GM21737 (cell line): ENCODE data around the gene GOSR2.
"Not testable (repeated sequence)": the region's sequence is repeated elsewhere in the genome, so short reads cannot be mapped to it uniquely, and the experiment has no call there.

Experiments
- ATAC-seq: cut with Tn5 transposase; IDR thresholded peaks from one replicate; pipeline ENCODE4 v1.9.1; 2021; ENCODE audit warnings: mild to moderate bottlenecking, moderate library complexity; ENCODE audit not compliant: unreplicated experiment

The GOSR2 gene

DNA sequence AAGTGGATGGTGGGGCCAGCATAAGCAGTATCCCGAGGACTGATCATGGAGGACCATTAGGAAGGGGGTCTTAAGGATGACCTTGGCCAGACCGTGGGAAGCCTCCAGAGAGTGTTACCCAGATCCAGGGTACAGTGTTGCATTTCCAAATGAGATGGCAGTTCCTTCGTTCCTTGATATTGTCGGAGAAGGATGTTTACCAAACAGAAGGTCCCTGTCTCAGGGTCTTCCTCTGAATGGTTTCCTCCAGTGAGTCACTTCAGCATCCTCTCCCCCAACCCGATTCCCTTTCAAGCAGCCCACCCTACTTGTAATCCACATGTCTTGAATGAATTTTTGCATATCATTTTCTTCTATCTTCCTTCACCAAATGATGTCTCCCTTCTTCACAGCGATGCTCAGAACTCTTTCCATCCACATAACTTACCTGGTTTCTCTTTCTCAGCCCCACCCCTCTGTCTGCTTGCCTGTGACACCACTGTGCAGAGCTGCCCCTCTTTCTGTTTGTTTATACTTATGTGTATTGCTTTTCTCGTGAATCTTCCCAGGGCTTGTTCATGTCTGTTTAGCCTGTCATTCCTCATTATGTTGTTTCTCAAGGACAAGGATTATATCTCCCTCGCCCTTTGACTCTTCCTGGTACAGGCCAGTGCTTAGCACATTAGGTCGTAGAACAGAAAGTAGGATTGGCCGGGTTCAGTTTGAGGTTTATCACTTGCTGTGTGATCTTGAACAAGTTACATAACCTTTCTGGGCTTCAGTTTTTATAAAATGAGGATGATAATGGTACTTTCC lies 5.7 kb downstream of the GOSR2 start:
- no peak for ATAC-seq

DNA sequence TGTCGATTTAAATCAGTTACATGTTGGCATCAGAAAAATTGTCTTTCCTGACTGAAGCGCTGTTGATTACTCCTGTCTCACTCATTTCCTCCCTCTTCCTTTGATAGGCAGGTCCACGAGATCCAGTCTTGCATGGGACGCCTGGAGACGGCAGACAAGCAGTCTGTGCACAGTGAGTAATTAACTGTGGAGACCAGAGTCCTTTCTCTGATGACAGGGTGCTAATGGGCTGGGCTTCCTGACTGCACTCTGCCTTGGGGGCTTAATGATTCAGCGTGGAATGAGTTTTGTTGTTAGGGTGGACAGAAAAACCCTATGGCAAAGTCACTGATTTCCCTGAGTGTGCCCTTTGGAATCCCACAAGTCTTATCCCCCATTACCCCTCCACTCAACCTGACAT lies 6.5 kb downstream of the GOSR2 start:
- no peak for ATAC-seq

DNA sequence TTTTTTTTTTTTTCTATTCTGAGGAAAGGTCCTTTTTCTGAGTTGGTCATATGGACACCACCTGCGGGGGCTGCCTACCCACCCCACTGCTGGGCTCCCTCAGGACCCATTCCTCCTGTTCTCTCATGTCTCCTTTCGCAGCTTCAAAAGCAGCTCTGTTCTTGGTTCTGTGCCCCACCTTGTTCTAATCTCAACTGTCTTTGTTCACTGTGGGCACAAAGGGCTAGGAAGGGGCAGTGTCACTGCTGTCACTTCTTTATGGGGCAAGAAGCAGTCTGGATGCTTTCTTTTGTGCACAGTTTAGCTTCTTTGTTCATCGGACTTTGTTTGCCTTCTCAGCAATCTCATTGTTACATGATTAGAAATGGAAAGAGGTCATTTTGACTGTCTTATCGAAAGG lies 7.1 kb downstream of the GOSR2 start:
- ATAC-seq: no peak

DNA sequence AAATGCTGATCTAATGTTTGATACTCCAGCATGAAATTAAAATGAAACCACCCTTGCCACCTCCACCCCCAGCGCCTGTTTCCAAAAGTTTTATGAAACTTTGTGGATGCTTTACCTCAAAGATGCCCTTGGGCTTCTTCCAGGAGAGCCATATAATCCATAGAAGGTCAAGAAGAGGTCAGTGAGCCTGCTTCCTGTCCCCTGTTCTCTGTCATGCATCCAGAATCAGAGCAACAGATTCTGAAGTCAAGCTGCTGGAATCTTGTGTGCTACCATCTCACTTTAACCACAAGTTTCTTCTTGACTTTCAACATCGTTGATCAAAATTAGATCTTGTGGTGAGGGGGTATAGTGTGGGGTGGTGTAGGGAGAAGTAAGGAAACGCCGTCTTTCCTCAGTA lies 8.6 kb downstream of the GOSR2 start:
- ATAC-seq: no peak

DNA sequence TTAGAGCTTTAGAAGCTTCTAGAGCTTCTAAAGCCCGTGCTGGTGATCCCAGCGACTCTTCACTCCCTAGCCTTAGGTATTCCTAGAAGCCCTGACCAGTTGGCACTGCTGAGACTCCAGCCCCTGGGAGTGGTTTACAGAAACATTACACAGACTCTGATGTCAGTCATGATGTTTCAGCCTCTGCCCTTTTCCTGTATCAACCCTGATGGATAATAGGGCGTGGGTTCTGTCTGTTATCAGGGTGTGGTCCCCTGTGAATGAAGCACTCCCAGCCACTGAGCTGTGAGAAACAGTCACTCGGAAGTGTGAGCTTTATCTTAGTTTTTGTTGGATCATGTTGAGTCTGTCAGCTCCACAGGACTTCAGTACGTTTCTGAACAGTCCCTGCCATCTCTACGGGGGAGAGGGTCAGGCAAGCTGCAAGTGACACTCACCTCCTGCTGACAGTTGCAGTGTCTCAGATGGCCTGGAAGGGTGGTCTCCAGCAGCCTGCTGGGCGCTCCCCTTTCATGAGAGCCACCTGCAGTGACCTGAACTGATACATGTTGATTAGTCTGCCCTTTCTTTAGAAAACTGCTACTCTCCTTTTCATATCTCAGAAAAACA lies 12.8 kb downstream of the GOSR2 start:
- no peak for ATAC-seq

DNA sequence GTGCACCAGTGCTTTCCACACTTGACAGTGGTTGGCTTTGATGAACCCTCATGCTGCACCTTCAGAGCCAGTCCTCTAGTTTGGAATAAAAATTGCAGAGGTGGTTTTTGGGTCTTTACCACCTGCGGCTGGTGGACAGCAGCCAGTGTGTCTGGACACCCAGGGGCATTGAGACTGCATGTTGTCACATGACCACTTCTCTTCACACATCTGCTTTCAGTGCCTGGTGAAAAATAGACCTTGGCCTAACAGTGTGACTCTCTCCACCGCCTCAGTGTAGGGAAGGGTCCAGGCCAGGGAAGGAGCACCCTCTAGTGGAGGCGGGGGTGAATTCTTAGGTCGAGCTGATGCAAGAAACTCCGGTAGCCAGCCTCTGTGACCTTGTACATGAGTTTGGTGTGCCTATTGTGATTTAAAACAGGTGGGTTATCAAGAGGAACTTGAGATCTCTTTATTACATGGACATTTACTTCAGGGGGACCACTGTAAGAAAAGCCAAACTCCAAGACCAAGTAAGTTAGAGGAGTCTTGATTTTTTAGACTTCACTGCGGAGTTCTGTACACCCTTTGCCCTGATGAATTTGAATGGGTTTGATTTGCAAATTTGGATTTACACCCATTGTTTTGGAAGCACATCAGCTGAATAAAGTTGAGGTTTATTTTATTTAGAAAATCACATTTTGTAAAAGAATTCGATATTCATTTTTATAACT lies 17.9 kb downstream of the GOSR2 start:
- ATAC-seq: no peak

DNA sequence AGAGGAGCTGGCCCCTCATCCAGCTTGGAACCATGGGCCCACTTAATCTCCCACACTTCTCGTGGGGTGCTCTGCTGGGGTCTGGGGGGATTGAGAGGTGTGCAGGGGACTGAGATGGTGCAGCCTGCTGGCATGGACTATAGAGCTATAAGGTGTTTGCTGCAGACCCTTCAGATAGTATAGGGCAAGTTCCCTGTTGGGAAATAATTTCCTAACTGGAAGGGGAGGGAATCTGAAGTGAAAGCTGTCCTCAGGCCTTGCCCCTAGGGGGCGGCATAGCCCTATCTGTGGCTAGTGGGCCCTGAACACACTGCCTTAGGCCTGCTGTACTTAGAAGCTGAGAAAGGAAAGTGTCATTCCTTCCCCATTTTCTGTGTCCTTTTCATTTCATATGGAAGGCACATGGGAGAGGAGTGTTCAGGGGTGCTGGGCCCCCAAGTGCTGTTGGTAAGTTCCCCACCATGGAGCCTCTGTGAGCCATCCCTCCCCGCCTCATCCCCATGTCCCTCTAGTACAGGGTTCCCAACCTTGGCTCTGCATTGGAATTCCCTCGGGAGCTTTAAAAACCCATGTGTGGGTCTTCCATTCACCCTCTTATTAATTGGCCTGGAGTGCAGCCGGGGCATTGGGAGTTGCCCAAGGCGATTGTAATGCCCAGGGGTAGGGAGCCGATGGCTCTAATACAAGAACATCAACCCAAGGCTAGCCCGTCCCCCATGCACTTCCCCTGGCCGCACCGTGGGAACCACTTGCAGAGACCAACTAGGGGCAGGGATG lies 19.7 kb downstream of the GOSR2 start:
- no peak for ATAC-seq

DNA sequence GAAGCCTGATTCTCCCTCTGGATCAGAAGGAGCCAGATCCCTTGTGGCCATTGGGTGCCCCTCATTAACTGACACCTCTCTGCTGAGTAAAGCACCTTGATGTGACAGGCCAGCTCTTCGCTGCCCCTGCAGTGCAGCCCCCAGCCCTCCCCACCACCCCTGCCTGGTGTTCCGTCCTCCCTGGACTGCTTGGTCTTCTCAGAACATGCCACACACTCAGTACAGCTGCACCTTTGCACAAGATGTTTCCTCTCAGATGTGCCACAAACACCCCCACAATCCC lies 20.2 kb downstream of the GOSR2 start:
- ATAC-seq: no peak

DNA sequence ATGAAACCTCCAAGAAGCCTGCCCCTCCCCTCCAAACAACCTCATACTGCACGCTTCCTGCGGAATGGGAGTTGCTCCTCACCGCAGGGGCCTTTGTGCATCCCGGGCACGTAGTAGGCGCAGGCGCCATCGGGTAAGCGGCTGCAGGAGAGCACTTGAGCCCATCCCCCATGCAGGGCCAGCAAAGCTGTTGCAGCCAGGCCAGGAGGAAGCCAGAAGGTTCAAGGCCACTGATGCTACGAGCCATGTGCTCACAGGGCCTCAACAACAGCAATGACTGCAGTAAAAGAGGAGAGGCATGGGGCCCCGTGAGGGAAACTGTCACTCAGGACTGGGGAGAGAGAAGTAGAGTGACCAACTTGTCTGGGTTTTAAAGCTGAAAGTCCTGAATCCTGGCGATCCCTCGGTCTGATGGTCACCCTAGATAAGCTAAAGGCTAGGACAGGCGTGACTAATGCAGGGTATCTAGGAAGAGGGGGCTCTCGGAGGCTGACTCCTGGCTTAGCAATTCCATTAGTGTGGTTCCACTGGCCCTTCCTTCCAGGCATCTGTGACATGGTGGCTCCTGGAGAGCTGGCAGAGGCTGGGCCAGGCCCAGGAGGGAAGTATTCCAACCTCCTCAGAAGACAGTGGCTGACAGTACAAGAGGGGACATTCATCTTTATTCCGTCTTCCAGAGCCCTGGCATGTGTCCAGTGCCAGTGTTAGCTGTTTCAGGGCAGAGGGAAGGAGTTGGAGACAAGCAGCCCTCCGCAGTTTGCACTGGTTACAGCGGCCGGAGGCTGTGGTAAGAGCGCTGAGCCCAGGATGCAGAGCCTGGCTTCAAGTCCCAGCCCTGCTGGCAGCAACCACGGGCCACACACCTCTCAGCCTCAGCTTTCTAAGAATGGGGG lies 20.8 kb downstream of the GOSR2 start:
- no peak for ATAC-seq

DNA sequence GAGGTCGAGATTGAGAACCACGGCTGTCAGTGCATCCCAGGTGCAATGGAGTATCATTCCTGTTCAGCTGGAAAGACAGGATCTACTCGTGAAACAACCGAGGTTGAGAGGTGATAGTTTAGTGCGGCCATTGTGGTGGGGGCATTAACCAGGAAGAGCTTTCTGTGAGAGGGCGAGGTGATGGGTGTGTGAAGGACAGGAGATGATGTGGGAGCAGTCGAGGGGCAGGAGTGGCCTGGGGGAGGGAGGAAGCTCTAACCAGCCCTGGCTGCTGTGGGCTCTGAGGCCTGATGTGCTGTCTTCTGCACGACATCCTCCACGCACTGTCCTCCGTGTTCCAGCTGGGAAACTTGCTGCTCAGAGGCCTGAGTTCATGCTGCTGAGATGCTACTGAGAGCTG lies 22.0 kb downstream of the GOSR2 start:
- ATAC-seq: no peak

DNA sequence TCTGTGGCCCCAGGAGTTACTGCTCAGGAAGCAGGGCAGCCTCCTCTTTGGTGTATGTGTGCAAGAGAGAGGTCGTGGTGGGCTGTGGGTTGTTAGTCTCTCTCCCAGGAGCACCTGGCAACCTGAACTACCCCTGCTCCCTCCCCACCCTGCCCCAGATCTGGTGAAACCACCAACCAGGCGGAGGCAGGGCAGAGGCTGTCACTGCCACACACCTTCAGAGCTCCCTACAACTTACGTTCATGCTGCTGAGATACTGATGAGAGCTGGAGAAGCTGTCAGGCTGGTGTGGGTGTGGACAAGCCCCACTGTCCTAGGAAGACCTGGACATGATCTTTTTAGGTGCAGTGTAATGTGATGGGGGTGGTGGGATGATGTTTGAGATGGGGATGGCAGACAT lies 24.3 kb downstream of the GOSR2 start:
- ATAC-seq: no peak

DNA sequence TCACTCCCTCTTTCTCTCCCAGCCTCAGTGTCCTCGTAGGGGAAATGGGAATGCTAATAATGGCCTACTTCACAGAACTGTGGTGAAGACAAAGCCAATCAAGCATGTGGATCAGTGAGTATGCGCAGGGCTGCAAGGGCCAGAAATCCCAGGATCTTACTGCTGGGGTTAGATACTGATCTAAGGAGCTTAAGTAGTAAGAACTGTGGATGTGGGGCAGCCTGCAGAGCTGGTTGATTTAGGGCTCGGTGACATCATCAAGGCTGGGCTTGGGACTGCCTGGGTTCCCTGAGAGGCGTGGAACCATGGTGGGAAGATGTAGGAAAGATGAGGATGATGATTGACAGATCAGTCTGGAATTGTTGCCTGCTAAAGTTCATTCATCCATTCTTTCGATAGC lies 25.6 kb downstream of the GOSR2 start:
- no peak for ATAC-seq

DNA sequence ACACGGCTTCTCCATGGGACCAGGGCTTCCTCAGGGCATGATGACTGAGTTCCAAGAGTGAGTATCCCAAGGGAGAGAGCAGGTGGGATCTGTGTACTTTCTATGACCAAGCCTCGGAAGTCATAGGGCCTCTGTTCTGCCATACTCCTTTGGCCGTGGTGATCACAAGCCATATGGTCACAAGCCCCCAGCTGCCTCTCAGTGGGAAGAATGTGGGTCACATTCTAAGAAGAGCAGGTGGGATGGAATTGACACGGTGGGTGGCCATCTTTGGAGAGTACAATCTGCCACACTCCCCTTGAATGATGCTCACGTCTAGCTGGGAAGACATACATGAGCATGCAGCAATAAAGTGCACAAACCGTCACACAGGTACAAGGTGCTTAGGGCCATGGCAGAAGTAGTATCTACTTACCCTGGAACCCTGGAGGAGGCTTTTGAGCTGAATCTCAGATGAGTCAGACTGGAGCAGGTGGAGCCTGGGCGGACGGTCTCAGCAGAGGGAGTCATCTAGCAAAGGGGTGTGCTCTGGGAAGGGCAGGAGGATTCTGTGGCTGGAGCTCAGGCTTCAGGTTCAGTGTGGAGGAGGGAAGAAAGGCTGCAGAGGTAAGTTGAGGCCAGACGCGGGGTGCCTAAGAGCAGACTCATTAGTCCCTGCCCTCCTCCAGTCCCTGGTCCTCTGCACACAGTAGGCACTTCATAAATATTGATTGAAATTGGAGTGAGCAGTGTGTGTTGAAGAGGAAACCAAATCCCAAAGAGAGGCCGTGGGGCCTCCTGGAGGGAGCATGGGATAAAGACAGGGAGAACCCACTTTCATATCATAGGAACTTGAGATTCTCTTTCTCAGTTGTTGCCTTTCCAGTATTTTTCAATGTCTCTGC lies 26.6 kb downstream of the GOSR2 start:
- no peak for ATAC-seq

DNA sequence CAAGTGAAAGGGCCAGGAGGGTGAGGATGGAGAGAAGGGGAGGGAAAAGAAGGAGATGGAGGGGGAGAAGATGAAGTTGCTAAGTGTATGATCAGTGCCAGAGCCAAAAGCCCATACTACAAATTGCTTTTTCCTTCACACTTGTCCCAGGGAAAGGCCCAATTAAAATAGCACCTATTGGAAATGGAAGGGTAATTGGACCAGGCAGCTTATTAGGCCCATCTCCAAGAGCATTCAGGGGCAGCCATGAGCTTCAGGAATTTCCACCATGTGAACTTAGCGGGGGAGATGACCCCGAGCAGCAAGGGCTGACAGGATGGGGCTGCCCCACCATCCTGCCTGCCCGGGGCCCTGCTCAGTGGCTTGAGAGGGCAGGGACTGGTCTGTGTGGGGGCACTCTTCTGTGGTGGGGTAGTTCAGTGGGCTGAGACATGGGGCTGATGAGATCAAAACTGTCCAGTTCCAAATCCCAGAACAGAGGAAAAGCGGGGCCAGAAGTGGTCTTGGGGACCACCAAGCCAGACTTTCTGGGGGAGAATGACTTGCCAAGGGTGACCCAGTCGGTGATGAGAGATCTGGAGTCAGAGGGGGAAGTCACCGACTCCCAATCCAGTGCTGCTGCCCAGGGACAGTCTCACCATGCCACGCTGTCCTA lies 27.5 kb downstream of the GOSR2 start:
- ATAC-seq: no peak

DNA sequence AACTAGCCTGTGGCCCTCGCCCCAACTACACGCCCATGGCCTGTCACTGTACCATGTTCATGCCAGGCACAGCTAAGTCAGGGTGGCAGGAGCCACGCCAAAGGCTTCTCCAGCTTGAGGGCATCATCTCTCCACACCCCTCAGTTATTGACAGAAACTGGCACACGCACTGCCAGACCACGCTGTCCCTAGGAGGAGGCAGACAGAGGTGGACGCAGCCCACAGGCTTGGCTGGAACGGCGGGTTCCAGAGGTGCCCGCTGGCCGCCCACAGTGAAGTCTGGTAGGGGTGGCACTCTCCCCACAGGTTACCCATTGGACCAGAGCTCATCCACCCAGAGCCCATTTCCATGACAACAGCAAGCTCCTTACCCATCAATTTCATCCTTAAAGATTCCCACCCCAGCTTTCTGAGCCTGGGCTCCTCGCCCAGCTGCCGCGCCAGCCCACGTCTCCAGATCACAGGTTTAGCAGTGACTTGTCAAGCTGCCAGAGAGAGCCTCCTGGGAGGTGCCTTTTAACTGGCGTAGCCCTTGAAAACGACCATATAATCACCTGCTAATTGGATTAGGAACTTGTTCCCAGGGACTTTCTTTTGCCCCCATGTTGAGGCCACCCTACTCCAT lies 28.1 kb downstream of the GOSR2 start:
- ATAC-seq: no peak

DNA sequence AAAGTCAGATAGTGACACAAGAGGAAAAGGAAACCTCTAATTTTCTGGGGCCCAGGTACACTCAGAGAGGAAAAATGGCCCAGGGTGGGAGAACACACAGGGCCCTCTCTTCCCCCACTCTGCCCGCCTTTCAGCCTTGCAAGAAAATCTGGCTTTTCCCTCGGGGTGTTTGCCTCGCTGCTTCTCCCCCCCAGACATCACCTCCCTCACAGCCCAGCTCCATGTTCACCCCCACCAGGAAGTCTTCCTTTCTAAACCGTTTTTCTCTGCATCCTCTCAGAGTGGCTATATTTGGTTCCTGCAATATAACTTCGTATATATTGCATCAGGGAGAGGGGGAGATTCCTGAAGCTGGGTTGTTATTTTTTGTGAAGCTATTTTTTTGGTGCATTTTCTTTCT lies 28.7 kb downstream of the GOSR2 start:
- ATAC-seq: no peak

DNA sequence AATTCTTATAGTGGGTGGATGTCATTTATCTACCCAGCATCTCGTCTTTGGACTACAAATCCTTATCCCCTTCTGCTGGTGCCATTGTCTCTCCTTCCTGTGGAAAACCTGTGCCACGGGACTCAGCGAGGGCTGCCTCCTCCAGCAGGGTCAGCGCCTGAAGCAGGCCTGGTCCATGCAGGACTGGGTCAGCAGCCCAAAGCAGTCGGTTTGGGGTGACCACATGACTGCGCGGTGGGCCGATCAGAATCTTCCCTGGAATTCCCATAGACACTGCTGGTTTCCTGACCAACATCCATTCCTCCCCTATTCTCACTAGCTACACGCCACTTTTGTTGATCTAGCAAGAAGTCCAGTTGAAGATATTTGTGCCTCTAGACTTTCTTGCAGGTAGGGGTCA lies 29.2 kb downstream of the GOSR2 start:
- no peak for ATAC-seq

DNA sequence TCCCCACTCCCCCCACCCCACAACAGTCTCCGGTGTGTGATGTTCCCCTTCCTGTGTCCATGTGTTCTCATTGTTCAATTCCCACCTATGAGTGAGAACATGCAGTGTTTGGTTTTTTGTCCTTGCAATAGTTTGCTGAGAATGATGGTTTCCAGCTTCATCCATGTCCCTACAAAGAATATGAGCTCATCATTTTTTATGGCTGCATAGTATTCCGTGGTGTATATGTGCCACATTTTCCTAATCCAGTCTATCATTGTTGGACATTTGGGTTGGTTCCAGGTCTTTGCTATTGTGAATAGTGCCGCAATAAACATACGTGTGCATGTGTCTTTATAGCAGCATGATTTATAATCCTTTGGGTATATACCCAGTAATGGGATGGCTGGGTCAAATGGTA lies 30.2 kb downstream of the GOSR2 start:
- not testable (repeated sequence) for ATAC-seq
